Parathyroid adenoma (tissue), 2 donors: Measurements from ENCODE around the gene TENM3.

Experiments used
- H2AFZ ChIP-seq: fragments of 300-600 bp; sonication (generic); one replicate; pipeline ENCODE4 v1.7.0; 2017; ENCODE audit warnings: antibody characterized with exemption, mild to moderate bottlenecking
- H3K27ac ChIP-seq: fragments of 300-600 bp; sonication (generic); one replicate; pipeline ENCODE4 v1.7.0; 2017
- H3K27me3 ChIP-seq: fragments of 300-600 bp; sonication (generic); one replicate; pipeline ENCODE4 v1.7.0; 2017; ENCODE audit warnings: low read length; ENCODE audit not compliant: control insufficient read depth, insufficient read depth
- H3K36me3 ChIP-seq: fragments of 300-600 bp; sonication (generic); one replicate; pipeline ENCODE4 v1.7.0; 2017; ENCODE audit warnings: low read length; ENCODE audit not compliant: control insufficient read depth, insufficient read depth
- H3K4me1 ChIP-seq: fragments of 300-600 bp; sonication (generic); one replicate; pipeline ENCODE4 v1.7.0; 2017; ENCODE audit warnings: control low read depth
- H3K4me2 ChIP-seq: fragments of 300-600 bp; sonication (generic); one replicate; pipeline ENCODE4 v1.7.0; 2017; ENCODE audit warnings: low read length
- H3K4me3 ChIP-seq: fragments of 300-600 bp; sonication (generic); one replicate; pipeline ENCODE4 v1.7.0; 2017; ENCODE audit warnings: low read depth, low read length
- H3K79me2 ChIP-seq: fragments of 300-600 bp; sonication (generic); one replicate; pipeline ENCODE4 v1.7.0; 2017; ENCODE audit warnings: control low read depth
- H3K9ac ChIP-seq: fragments of 300-600 bp; sonication (generic); one replicate; pipeline ENCODE4 v1.7.0; 2017; ENCODE audit warnings: mild to moderate bottlenecking
- H3K9me3 ChIP-seq: fragments of 300-600 bp; sonication (generic); one replicate; pipeline ENCODE4 v1.7.0; 2017; ENCODE audit warnings: low read length; ENCODE audit not compliant: control insufficient read depth
- CTCF ChIP-seq: fragments of 300-600 bp; sonication (generic); IDR thresholded peaks from one replicate; pipeline ENCODE4 v1.7.0; 2017; ENCODE audit warnings: antibody characterized with exemption, mild to moderate bottlenecking
- donor health status: primary hyperparathyroidism.

TENM3 gene

DNA sequence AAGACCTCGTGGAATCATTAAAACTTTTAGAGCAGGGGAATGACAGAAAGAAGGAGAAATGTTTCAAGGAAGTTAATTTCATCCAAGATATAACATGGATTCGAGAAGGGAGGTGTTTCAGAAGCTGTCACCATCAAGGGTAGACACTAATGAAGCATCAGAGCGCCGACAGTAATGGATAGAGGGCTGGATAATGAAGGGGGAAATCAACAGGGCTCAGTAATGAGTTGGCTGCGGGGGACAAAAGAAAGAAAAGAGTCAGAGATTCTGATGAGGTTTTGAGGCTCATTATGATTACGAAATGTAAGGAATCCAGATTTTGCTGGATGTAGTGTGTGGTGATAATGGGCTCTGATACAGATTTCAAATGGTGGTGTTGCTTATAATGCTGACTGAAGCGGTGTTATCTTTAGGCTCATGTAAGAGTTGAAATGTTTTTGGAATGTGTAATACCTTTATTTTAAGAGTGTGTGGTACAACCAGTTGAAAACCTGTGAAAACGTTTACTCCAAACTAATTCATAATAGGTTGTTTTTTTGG is 39.3 kb upstream of the TENM3 start:
- Histone ChIP-seq H3K36me3 (no peaks in the 10 kb centered on the region), H3K9ac (no peak overlapping the region), H2AFZ (no peak overlapping the region), H3K79me2 (no peaks in the 10 kb centered on the region), H3K27me3 (no peaks in the 10 kb centered on the region), H3K4me3 (no peak overlapping the region), H3K9me3 (no peaks in the 10 kb centered on the region), H3K4me1 (no peaks in the 10 kb centered on the region), H3K4me2 (no peak overlapping the region), H3K27ac (no peak overlapping the region)
- TF ChIP-seq CTCF, result no peak

DNA sequence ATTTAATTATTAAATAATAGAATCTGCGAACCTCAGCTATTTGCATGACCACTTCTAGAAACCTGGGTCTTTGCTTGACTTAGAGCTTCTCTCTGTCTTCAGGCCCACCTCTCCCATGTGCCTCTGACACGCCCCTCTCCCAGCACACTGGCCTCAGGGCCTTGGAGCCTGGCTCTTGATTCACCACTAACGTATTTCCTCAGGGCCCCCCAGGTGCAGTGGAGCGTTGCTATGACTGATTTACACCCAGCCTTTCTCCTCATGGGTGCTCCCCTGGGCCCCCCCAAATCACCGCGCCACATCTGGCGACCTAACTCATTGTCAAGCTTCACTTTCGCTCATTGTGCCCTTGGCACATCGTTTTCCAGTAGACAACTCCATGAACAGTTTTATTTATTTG is 37.9 kb upstream of the TENM3 start:
- Histone ChIP-seq H2AFZ (no peak overlapping the region), H3K4me3 (no peak overlapping the region), H3K4me2 (no peak overlapping the region), H3K9me3 (no peaks in the 10 kb centered on the region), H3K27ac (no peak overlapping the region), H3K27me3 (no peaks in the 10 kb centered on the region), H3K4me1 (no peaks in the 10 kb centered on the region), H3K36me3 (no peaks in the 10 kb centered on the region), H3K9ac (no peak overlapping the region), H3K79me2 (no peaks in the 10 kb centered on the region)
- no peak for TF ChIP-seq CTCF

GRCh38 chr4:182206266-182206665 is 36.9 kb upstream of the TENM3 start:
- H3K4me2 ChIP-seq, result no peak overlapping the region
- no peaks in the 10 kb centered on the region for H3K27me3 ChIP-seq
- no peak overlapping the region for H3K27ac ChIP-seq
- no peaks in the 10 kb centered on the region for H3K79me2 ChIP-seq
- no peaks in the 10 kb centered on the region for H3K9me3 ChIP-seq
- no peaks in the 10 kb centered on the region for H3K36me3 ChIP-seq
- no peak for TF ChIP-seq CTCF
- H3K4me1 ChIP-seq, result no peaks in the 10 kb centered on the region
- H3K4me3 ChIP-seq, result no peak overlapping the region
- H3K9ac ChIP-seq, result no peak overlapping the region
- no peak overlapping the region for H2AFZ ChIP-seq

- no peaks in the 10 kb centered on the region for H3K79me2 ChIP-seq
- no peak for TF ChIP-seq CTCF
Measured at GRCh38 chr4:182206916-182207315, 36.3 kb upstream of the TENM3 start.

DNA sequence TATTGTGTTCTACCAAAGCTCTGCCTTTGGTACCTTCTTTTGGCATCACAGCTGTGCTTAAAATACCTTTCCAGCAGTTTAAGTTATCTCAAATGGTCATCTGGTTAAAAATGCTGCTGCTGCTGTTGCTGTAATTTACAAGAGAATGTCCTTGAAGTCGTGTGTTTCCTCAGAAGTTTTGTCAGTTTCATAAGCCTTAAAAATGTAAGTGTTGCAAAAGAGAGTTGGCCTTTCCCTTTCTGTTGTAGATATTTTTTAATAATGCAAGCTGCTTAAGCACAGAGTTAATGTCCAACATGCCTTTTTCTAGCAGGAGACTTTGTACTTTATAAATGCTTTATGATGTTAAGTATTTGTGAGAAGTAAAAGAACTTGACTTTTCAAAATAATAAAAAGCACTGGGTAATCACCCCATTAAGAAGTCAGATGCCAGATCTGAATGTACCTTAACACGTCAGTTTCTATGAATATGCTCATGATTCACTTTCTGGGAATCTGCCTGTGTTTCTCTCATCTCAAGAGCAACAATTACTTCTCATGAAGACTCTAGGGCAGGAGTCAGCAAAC is 35.3 kb upstream of the TENM3 start:
- Histone ChIP-seq H3K9me3 (no peaks in the 10 kb centered on the region), H3K4me1 (no peaks in the 10 kb centered on the region), H3K36me3 (no peaks in the 10 kb centered on the region), H3K4me3 (no peak overlapping the region), H2AFZ (no peak overlapping the region), H3K9ac (no peak overlapping the region), H3K4me2 (no peak overlapping the region), H3K27me3 (no peaks in the 10 kb centered on the region), H3K27ac (no peak overlapping the region), H3K79me2 (no peaks in the 10 kb centered on the region)
- TF ChIP-seq CTCF, result no peak

More at GRCh38 chr4:182206916-182207315, 36.3 kb upstream of the TENM3 start:
- Histone ChIP-seq H3K27ac (no peak overlapping the region), H2AFZ (no peak overlapping the region), H3K36me3 (no peaks in the 10 kb centered on the region), H3K9me3 (no peaks in the 10 kb centered on the region), H3K9ac (no peak overlapping the region), H3K4me2 (no peak overlapping the region), H3K4me3 (no peak overlapping the region), H3K27me3 (no peaks in the 10 kb centered on the region), H3K4me1 (no peaks in the 10 kb centered on the region)
